K562 (cell line): ENCODE measurements around the gene C1orf122. TPM values are rescaled to one million over a fixed set of nuclear protein-coding genes. Genes with fewer than 3 reads are reported as not detected.

Experiments used
- CEBPG ChIP-seq, 3 experiments: fragments of 200-800 bp in 1 of 3; sonication (Bioruptor generic) in 1 of 3; sonication (generic) in 1 of 3; formaldehyde crosslinking in 1 of 3; IDR thresholded peaks in 2 of 3; conservative IDR thresholded peaks in 1 of 3; 2 replicates each; pipeline versions ENCODE4 v1.6.1 to v1.8.0; 2016 to 2022; ENCODE audit warnings: missing compliant biosample characterization in 2 of 3, missing genetic modification characterization in 2 of 3, mild to moderate bottlenecking in 1 of 3, missing genetic modification reagents in 1 of 3
- DACH1 ChIP-seq: fragments of 450-650 bp; IDR thresholded peaks from 2 replicates; pipeline ENCODE4 v1.6.1; 2018; ENCODE audit not compliant: partially characterized antibody
- E2F3 ChIP-seq: fragments of 250-450 bp; sonication (Bioruptor Pico); IDR thresholded peaks from 2 replicates; pipeline ENCODE4 v1.4.0; 2020; ENCODE audit warnings: mild to moderate bottlenecking
- EGR1 ChIP-seq: fragments of 450-650 bp; conservative IDR thresholded peaks from 2 replicates; pipeline ENCODE4 v1.6.1; 2017; ENCODE audit warnings: mild to moderate bottlenecking
- JUNB ChIP-seq: fragments of 450-650 bp; formaldehyde crosslinking; conservative IDR thresholded peaks from 2 replicates; pipeline ENCODE4 v1.4.0; 2020; ENCODE audit warnings: mild to moderate bottlenecking
- KDM4B ChIP-seq, 2 experiments: fragments of 450-650 bp in 1 of 2; sonication (generic) in 1 of 2; IDR thresholded peaks; 2 replicates each; pipeline ENCODE4 v1.6.1; 2016 to 2017; ENCODE audit warnings: borderline replicate concordance in 2 of 2, antibody characterized with exemption in 1 of 2, low read depth in 1 of 2, mild to moderate bottlenecking in 1 of 2
- L3MBTL2 ChIP-seq: fragments of 450-650 bp; IDR thresholded peaks from 2 replicates; pipeline ENCODE4 v1.6.1; 2016; ENCODE audit warnings: mild to moderate bottlenecking, moderate library complexity
- MBD2 ChIP-seq: sonication (generic); IDR thresholded peaks from 2 replicates; pipeline ENCODE4 v1.6.1; 2016; ENCODE audit warnings: low read depth, borderline replicate concordance
- MTF1 ChIP-seq: fragments of 250-450 bp; sonication (Bioruptor Pico); IDR thresholded peaks from 2 replicates; pipeline ENCODE4 v1.9.0; 2021; ENCODE audit warnings: moderate library complexity, mild to moderate bottlenecking, inconsistent platforms, borderline replicate concordance
- NFRKB ChIP-seq: fragments of 450-650 bp; IDR thresholded peaks from 2 replicates; pipeline ENCODE4 v1.6.1; 2016; ENCODE audit warnings: low read depth
- POLR2AphosphoS2 ChIP-seq: IDR thresholded peaks from 2 replicates; pipeline ENCODE4 v1.6.1; 2012; ENCODE audit warnings: low read length, improper control_type of control experiment
- PURB ChIP-seq: sonication (generic); formaldehyde crosslinking; IDR thresholded peaks from 2 replicates; pipeline ENCODE4 v1.9.0; 2021; ENCODE audit warnings: low read depth, mild to moderate bottlenecking, missing genetic modification reagents
- RHOXF2B ChIP-seq: fragments of 250-450 bp; sonication (Bioruptor Pico); conservative IDR thresholded peaks from 2 replicates; pipeline ENCODE4 v1.5.1; 2021
- TAF1 ChIP-seq: IDR thresholded peaks from 2 replicates; pipeline ENCODE4 v1.6.1; 2011; ENCODE audit warnings: mild to moderate bottlenecking, low read length, moderate library complexity; ENCODE audit not compliant: insufficient read depth, control insufficient read depth, severe bottlenecking; ENCODE audit errors: extremely low read depth
- ZKSCAN8 ChIP-seq: fragments of 200-800 bp; sonication (Bioruptor generic); IDR thresholded peaks from 2 replicates; pipeline ENCODE4 v1.6.1; 2016; ENCODE audit warnings: missing genetic modification characterization, missing compliant biosample characterization
- polyA plus RNA-seq, 8 experiments: library from polyadenylated mRNA; depleted of rRNA in 4 of 8; stranded (reverse) in 5 of 8; unstranded in 3 of 8; fragments of >200 nt; fragmentation: Nextera tagmentation in 2 of 8; fragmentation: Illumina TruSeq in 1 of 8; extraction: Ambion mirVana in 2 of 8; extraction: Trizol in 1 of 8; gene quantifications; 2 replicates each; pipeline versions ENCODE4 v1.2.1 to v1.2.3, GENCODE V29; 2011 to 2014; ENCODE audit warnings: inconsistent platforms in 1 of 8, missing spikeins in 1 of 8
- total RNA-seq, 7 experiments: library from RNA; depleted of rRNA in 6 of 7; stranded (reverse); fragments of >200 nt in 6 of 7; fragmentation: Illumina TruSeq in 2 of 7; extraction: Trizol in 2 of 7; gene quantifications; 2 replicates each; pipeline versions ENCODE4 v1.2.1 to v1.2.3, GENCODE V29; 2011 to 2021; ENCODE audit warnings: low replicate concordance in 1 of 7
- TF ChIP-seq, protein P1 (sequence below): fragments of 450-650 bp; IDR thresholded peaks from 2 replicates; pipeline ENCODE4 v1.6.1; 2016; ENCODE audit warnings: borderline replicate concordance
- TF ChIP-seq, protein P2 (sequence below): fragments of 250-450 bp; sonication (Bioruptor Pico); IDR thresholded peaks from 2 replicates; pipeline ENCODE4 v1.8.0; 2021; ENCODE audit warnings: moderate library complexity, mild to moderate bottlenecking, inconsistent platforms
- TF ChIP-seq, protein P3 (sequence below): fragments of 200-800 bp; sonication (Bioruptor generic); IDR thresholded peaks from 2 replicates; pipeline ENCODE4 v1.6.1; 2017; ENCODE audit warnings: missing genetic modification characterization, missing compliant biosample characterization
- TF ChIP-seq, protein P4 (sequence below): fragments of 450-650 bp; formaldehyde crosslinking; IDR thresholded peaks from 2 replicates; pipeline ENCODE4 v1.4.0; 2020; ENCODE audit warnings: mild to moderate bottlenecking, mixed read lengths
- TF ChIP-seq, protein P5 (sequence below): sonication (generic); formaldehyde crosslinking; IDR thresholded peaks from 2 replicates; pipeline ENCODE4 v1.8.0; 2022; ENCODE audit warnings: missing genetic modification reagents, mild to moderate bottlenecking, moderate library complexity, borderline replicate concordance

Gene C1orf122
- total and polyA plus RNA-seq, 9 of the 15 experiments (the other 6 are each of a cell fraction or from before 2014, with no cell fraction given): 3.6 to 70.9 (median 17.3) TPM

DNA sequence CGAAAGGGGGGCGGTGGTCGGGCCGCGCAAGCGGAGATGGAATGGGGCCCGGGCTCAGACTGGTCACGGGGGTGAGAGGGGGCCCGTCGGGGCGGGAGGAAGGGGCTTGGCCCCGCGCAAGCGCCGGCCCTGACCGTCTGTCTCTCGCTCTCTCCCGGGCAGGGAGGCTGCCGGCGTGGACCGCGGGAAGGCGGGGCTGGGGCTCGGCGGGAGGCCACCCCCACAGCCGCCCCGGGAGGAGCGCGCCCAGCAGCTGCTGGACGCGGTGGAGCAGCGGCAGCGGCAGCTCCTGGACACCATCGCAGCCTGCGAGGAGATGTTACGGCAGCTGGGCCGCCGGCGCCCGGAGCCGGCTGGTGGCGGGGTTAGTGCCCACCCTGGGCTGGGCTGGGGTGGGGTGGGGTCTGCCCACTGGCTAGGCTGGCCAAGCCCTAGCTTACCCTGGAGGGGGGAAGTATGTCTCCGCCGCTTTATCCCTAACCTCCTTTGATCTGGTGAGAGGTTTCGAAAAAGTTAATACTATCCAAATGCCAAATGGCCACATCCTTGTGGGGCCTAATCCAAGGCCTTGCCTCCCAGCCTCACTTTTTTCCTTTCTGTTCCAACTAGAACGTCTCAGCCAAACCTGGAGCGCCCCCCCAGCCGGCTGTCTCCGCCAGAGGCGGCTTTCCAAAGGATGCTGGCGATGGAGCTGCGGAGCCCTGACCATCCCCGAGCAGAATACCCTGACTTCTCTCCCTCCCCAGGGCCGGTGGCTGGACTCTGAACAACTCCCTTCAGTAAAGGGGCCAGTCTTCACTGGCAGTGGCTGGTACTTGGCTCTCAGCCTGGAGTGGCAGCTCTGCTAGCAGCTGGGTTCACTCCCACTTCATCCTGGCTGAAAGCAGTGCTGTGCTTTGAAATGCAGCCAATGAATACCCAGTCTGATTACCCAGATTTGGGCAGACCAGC lies 1.1 kb downstream of the C1orf122 start (continued):
- TF ChIP-seq, protein P1, sequence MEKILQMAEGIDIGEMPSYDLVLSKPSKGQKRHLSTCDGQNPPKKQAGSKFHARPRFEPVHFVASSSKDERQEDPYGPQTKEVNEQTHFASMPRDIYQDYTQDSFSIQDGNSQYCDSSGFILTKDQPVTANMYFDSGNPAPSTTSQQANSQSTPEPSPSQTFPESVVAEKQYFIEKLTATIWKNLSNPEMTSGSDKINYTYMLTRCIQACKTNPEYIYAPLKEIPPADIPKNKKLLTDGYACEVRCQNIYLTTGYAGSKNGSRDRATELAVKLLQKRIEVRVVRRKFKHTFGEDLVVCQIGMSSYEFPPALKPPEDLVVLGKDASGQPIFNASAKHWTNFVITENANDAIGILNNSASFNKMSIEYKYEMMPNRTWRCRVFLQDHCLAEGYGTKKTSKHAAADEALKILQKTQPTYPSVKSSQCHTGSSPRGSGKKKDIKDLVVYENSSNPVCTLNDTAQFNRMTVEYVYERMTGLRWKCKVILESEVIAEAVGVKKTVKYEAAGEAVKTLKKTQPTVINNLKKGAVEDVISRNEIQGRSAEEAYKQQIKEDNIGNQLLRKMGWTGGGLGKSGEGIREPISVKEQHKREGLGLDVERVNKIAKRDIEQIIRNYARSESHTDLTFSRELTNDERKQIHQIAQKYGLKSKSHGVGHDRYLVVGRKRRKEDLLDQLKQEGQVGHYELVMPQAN: peak; percentile 29; the same call in 1 of the 2 replicates
- TF ChIP-seq ZKSCAN8 (CRISPR knock-in tag) (no peak), MTF1 (no peak), E2F3 (CRISPR knock-in tag) (0 out of 2 replicates have a peak, but pooled peaks have one; percentile 28), TAF1 (no peak), CEBPG (CRISPR knock-in tag; IDR thresholded peaks at IDR 0.05) (peak; percentile 14; the same call in 1 of the 2 replicates), CEBPG (tag; conservative IDR thresholded peaks at IDR 0.05 in 1 of 2, IDR thresholded peaks at IDR 0.05 in 1 of 2) (no peak), KDM4B (IDR thresholded peaks at IDR 0.05; ENCODE audit: borderline replicate concordance in 2 of 2, low read depth in 1 of 2) (0 out of 4 replicates have a peak, but pooled peaks of 1 of the 2 experiments have one; percentile 29), L3MBTL2 (peak; percentile 69; the same call in 1 of the 2 replicates), MBD2 (no peak), PURB (CRISPR knock-in tag) (no peak), NFRKB (no peak), RHOXF2B (no peak), JUNB (no peak), DACH1 (peak; percentile 20), POLR2AphosphoS2 (0 out of 2 replicates have a peak, but pooled peaks have one; percentile 49), EGR1 (no peak; the same call in 1 of the 2 replicates)
- TF ChIP-seq, protein P2, sequence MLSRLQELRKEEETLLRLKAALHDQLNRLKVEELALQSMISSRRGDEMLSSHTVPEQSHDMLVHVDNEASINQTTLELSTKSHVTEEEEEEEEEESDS (CRISPR knock-in tag): no peak
- TF ChIP-seq, protein P3, sequence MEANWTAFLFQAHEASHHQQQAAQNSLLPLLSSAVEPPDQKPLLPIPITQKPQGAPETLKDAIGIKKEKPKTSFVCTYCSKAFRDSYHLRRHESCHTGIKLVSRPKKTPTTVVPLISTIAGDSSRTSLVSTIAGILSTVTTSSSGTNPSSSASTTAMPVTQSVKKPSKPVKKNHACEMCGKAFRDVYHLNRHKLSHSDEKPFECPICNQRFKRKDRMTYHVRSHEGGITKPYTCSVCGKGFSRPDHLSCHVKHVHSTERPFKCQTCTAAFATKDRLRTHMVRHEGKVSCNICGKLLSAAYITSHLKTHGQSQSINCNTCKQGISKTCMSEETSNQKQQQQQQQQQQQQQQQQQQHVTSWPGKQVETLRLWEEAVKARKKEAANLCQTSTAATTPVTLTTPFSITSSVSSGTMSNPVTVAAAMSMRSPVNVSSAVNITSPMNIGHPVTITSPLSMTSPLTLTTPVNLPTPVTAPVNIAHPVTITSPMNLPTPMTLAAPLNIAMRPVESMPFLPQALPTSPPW (CRISPR knock-in tag): peak; percentile 90
- TF ChIP-seq, protein P4, sequence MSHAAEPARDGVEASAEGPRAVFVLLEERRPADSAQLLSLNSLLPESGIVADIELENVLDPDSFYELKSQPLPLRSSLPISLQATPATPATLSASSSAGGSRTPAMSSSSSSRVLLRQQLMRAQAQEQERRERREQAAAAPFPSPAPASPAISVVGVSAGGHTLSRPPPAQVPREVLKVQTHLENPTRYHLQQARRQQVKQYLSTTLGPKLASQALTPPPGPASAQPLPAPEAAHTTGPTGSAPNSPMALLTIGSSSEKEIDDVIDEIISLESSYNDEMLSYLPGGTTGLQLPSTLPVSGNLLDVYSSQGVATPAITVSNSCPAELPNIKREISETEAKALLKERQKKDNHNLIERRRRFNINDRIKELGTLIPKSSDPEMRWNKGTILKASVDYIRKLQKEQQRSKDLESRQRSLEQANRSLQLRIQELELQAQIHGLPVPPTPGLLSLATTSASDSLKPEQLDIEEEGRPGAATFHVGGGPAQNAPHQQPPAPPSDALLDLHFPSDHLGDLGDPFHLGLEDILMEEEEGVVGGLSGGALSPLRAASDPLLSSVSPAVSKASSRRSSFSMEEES (CRISPR knock-in tag): no peak
- TF ChIP-seq, protein P5, sequence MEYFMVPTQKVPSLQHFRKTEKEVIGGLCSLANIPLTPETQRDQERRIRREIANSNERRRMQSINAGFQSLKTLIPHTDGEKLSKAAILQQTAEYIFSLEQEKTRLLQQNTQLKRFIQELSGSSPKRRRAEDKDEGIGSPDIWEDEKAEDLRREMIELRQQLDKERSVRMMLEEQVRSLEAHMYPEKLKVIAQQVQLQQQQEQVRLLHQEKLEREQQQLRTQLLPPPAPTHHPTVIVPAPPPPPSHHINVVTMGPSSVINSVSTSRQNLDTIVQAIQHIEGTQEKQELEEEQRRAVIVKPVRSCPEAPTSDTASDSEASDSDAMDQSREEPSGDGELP: peak; percentile 57; the same call in 1 of the 2 replicates
